ENCODE results near the gene SPAST.
A peak's percentile ranks its signal among the peaks of the same experiment; 100 is the strongest.
"Not testable (repeated sequence)": the region's sequence is repeated elsewhere in the genome, so short reads cannot be mapped to it uniquely, and the experiment has no call there.

Gene SPAST

DNA sequence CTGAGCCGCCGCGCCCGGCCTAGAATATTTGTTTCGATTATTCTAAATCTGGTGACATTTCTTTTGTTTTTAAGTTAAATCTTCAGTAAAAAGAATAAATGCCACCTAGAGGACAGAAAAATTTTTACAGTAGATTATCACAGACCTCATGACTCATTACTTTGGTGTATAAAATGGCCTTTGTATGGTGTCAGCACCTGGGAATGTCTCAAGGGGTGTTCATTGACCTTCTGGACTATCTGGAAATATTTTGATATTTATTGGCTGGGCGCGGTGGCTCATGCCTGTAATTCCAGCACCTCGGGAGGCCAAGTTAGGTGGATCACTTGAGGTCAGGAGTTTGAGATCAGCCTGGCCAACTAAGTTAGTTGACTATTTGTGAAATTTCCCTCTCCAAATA, 72.1 kb downstream of the SPAST start:
- H3K79me2 ChIP-seq (ENCODE audit: low read length): no peaks in the 10 kb centered on the region
- H3K4me2 ChIP-seq (ENCODE audit: low read length): no peak overlapping the region
- TF ChIP-seq, protein P1, sequence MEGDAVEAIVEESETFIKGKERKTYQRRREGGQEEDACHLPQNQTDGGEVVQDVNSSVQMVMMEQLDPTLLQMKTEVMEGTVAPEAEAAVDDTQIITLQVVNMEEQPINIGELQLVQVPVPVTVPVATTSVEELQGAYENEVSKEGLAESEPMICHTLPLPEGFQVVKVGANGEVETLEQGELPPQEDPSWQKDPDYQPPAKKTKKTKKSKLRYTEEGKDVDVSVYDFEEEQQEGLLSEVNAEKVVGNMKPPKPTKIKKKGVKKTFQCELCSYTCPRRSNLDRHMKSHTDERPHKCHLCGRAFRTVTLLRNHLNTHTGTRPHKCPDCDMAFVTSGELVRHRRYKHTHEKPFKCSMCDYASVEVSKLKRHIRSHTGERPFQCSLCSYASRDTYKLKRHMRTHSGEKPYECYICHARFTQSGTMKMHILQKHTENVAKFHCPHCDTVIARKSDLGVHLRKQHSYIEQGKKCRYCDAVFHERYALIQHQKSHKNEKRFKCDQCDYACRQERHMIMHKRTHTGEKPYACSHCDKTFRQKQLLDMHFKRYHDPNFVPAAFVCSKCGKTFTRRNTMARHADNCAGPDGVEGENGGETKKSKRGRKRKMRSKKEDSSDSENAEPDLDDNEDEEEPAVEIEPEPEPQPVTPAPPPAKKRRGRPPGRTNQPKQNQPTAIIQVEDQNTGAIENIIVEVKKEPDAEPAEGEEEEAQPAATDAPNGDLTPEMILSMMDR (IDR thresholded peaks at IDR 0.05; ENCODE audit: low read depth, low read length): peak; percentile 41
- no peak for TF ChIP-seq EZH2phosphoT487 (IDR thresholded peaks at IDR 0.05; ENCODE audit: low read depth)
- no peaks in the 10 kb centered on the region for H3K36me3 ChIP-seq (replicated peaks; ENCODE audit: low read depth, low read length)
- no peaks in the 10 kb centered on the region for H3K9me3 ChIP-seq (ENCODE audit: insufficient read depth, low read length)
- H2AFZ ChIP-seq (ENCODE audit: low read depth, low read length): no peak overlapping the region
- H3K9ac ChIP-seq (ENCODE audit: low read length): no peak overlapping the region
- no peaks in the 10 kb centered on the region for H3K4me1 ChIP-seq (ENCODE audit: low read length)
- no peak overlapping the region for H3K27ac ChIP-seq (ENCODE audit: low read length)
- no peak overlapping the region for H3K4me3 ChIP-seq (ENCODE audit: low read length)
- no peaks in the 10 kb centered on the region for H3K27me3 ChIP-seq (ENCODE audit: low read depth, low read length)
- H4K20me1 ChIP-seq (ENCODE audit: insufficient read depth, low read length): no peaks in the 10 kb centered on the region

DNA sequence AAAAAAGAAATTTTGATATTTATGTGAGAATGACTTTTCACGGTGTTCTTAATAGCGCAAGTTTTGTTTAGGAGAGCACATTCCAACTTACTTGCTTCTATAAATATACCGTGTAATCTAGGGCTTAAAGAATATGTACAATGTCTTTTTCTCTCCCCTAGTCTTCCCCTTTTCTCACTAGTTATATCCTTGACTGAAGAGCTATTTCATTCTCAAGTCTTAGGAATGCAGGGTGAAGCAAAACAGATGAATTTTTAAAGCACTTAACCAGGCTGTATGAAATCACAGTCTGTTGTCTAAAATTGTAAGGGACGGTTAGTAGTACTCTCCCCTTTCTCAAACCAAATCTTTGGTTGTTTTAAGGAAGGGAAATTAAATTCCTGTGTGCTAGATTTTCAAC, 72.7 kb downstream of the SPAST start:
- TF ChIP-seq EZH2phosphoT487 (IDR thresholded peaks at IDR 0.05; ENCODE audit: low read depth): no peak
- TF ChIP-seq, protein P1 (IDR thresholded peaks at IDR 0.05; ENCODE audit: low read depth, low read length): no peak
- H3K36me3 ChIP-seq (replicated peaks; ENCODE audit: low read depth, low read length): no peaks in the 10 kb centered on the region
- H2AFZ ChIP-seq (ENCODE audit: low read depth, low read length): no peak overlapping the region
- H4K20me1 ChIP-seq (ENCODE audit: insufficient read depth, low read length): no peaks in the 10 kb centered on the region
- H3K4me2 ChIP-seq (ENCODE audit: low read length): no peak overlapping the region
- H3K79me2 ChIP-seq (ENCODE audit: low read length): no peaks in the 10 kb centered on the region
- no peaks in the 10 kb centered on the region for H3K4me1 ChIP-seq (ENCODE audit: low read length)
- no peak overlapping the region for H3K9ac ChIP-seq (ENCODE audit: low read length)
- H3K4me3 ChIP-seq (ENCODE audit: low read length): no peak overlapping the region
- H3K27me3 ChIP-seq (ENCODE audit: low read depth, low read length): no peaks in the 10 kb centered on the region
- H3K9me3 ChIP-seq (ENCODE audit: insufficient read depth, low read length): no peaks in the 10 kb centered on the region
- no peak overlapping the region for H3K27ac ChIP-seq (ENCODE audit: low read length)

DNA sequence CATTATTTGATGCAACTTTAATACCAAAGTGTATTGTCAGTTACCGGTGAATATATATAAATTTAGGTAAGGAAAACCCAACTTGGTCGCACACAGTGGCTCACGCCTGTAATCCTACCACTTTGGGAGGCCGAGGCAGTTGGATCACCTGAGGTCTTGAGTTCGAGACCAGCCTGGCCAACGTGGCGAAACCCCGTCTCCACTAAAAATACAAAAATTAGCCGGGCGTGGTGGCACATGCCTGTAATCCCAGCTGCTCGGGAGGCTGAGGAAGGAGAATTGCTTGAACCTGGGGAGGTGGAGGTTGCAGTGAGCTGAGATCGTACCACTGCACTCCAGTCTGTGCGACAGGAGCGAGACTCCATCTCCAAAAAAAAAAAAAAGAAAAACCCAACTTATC, 88.2 kb downstream of the SPAST start:
- H4K20me1 ChIP-seq (ENCODE audit: insufficient read depth, low read length); H3K79me2 ChIP-seq (ENCODE audit: low read length); H3K4me3 ChIP-seq (ENCODE audit: low read length); H3K4me1 ChIP-seq (ENCODE audit: low read length); H3K36me3 ChIP-seq (replicated peaks; ENCODE audit: low read depth, low read length); H3K27me3 ChIP-seq (ENCODE audit: low read depth, low read length); H2AFZ ChIP-seq (ENCODE audit: low read depth, low read length); H3K9ac ChIP-seq (ENCODE audit: low read length); H3K9me3 ChIP-seq (ENCODE audit: insufficient read depth, low read length); H3K4me2 ChIP-seq (ENCODE audit: low read length); H3K27ac ChIP-seq (ENCODE audit: low read length): not testable (repeated sequence)

DNA sequence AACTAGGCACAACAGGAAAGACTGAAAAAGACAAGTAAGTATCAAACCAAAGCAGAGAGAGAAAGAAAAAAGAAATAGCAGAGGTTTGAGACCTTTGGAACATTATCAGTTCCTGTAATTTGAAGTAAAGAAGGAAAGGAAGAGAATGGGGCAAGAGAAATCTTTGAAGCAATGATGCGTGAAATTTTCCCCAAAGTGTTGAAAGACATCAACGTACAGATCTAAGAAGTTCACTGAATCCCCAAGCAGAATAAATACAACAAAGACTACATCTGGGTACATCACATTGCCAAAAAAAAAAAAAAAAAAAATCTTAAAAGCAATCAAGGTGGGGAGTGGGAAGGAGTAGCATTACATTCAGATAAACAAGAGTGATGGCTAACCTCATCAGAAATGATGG, 96.3 kb downstream of the SPAST start:
- H3K4me2 ChIP-seq (ENCODE audit: low read length): no peak overlapping the region
- no peaks in the 10 kb centered on the region for H3K9me3 ChIP-seq (ENCODE audit: insufficient read depth, low read length)
- H2AFZ ChIP-seq (ENCODE audit: low read depth, low read length): no peak overlapping the region
- no peaks in the 10 kb centered on the region for H3K36me3 ChIP-seq (replicated peaks; ENCODE audit: low read depth, low read length)
- H3K4me3 ChIP-seq (ENCODE audit: low read length): no peak overlapping the region
- no peaks in the 10 kb centered on the region for H3K27me3 ChIP-seq (ENCODE audit: low read depth, low read length)
- H3K9ac ChIP-seq (ENCODE audit: low read length): no peak overlapping the region
- H3K79me2 ChIP-seq (ENCODE audit: low read length): peaks cover 5% of the 10 kb centered on the region
- H4K20me1 ChIP-seq (ENCODE audit: insufficient read depth, low read length): no peaks in the 10 kb centered on the region
- H3K27ac ChIP-seq (ENCODE audit: low read length): no peak overlapping the region
- H3K4me1 ChIP-seq (ENCODE audit: low read length): peaks cover 4% of the 10 kb centered on the region
- TF ChIP-seq, protein P1 (IDR thresholded peaks at IDR 0.05; ENCODE audit: low read depth, low read length): no peak
- no peak for TF ChIP-seq EZH2phosphoT487 (IDR thresholded peaks at IDR 0.05; ENCODE audit: low read depth)

GRCh38 chr2:32161296-32161695, 97.9 kb downstream of the SPAST start:
- TF ChIP-seq, protein P1 (IDR thresholded peaks at IDR 0.05; ENCODE audit: low read depth, low read length): no peak
- TF ChIP-seq EZH2phosphoT487 (IDR thresholded peaks at IDR 0.05; ENCODE audit: low read depth): no peak
- Histone ChIP-seq H3K4me1 (ENCODE audit: low read length) (peaks cover 5% of the 10 kb centered on the region), H3K9ac (ENCODE audit: low read length) (no peak overlapping the region), H3K27me3 (ENCODE audit: low read depth, low read length) (no peaks in the 10 kb centered on the region), H3K4me2 (ENCODE audit: low read length) (no peak overlapping the region), H4K20me1 (ENCODE audit: insufficient read depth, low read length) (no peaks in the 10 kb centered on the region), H2AFZ (ENCODE audit: low read depth, low read length) (no peak overlapping the region), H3K79me2 (ENCODE audit: low read length) (peaks cover 15% of the 10 kb centered on the region), H3K9me3 (ENCODE audit: insufficient read depth, low read length) (no peaks in the 10 kb centered on the region), H3K4me3 (ENCODE audit: low read length) (no peak overlapping the region), H3K36me3 (replicated peaks; ENCODE audit: low read depth, low read length) (no peaks in the 10 kb centered on the region), H3K27ac (ENCODE audit: low read length) (no peak overlapping the region)

GRCh38 chr2:32164254-32164653, 100.9 kb downstream of the SPAST start:
- 0 out of 2 replicates have a peak overlapping the region, but pooled peaks have one; percentile 75 for H3K9ac ChIP-seq (ENCODE audit: low read length)
- not testable (repeated sequence) for H3K36me3 ChIP-seq (replicated peaks; ENCODE audit: low read depth, low read length); H3K27me3 ChIP-seq (ENCODE audit: low read depth, low read length); H2AFZ ChIP-seq (ENCODE audit: low read depth, low read length); H3K9me3 ChIP-seq (ENCODE audit: insufficient read depth, low read length); H3K27ac ChIP-seq (ENCODE audit: low read length); H4K20me1 ChIP-seq (ENCODE audit: insufficient read depth, low read length)
- peaks cover 33% of the 10 kb centered on the region for H3K79me2 ChIP-seq (ENCODE audit: low read length)
- H3K4me1 ChIP-seq (ENCODE audit: low read length): peaks cover 23% of the 10 kb centered on the region
- H3K4me2 ChIP-seq (ENCODE audit: low read length): peak overlapping the region; percentile 73
- peak overlapping the region; percentile 83 for H3K4me3 ChIP-seq (ENCODE audit: low read length)

All from OCI-LY3 (cell line).